ENCODE data around the gene PIAS2.
"Not testable (repeated sequence)": the region's sequence is repeated elsewhere in the genome, so short reads cannot be mapped to it uniquely, and the experiment has no call there.

PIAS2 gene

DNA sequence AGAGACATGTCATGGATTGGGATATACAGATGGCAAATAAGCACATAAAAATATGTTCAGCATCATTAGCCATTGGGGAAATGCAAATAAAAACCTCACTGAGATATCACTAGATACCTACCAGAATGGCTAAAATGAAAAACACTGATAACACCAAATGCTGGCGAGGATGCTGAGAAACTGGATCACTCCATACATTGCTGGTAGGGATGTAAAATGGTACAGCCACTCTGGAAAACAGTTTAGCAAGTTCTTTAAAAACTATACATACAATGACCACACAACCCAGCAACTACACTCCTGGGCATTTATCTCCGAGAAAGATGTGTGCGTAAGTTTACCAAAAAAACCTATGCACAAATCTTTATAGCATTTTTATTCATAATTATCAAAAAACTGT lies 13.9 kb downstream of the PIAS2 start:
- DNase-seq, result no peak

DNA sequence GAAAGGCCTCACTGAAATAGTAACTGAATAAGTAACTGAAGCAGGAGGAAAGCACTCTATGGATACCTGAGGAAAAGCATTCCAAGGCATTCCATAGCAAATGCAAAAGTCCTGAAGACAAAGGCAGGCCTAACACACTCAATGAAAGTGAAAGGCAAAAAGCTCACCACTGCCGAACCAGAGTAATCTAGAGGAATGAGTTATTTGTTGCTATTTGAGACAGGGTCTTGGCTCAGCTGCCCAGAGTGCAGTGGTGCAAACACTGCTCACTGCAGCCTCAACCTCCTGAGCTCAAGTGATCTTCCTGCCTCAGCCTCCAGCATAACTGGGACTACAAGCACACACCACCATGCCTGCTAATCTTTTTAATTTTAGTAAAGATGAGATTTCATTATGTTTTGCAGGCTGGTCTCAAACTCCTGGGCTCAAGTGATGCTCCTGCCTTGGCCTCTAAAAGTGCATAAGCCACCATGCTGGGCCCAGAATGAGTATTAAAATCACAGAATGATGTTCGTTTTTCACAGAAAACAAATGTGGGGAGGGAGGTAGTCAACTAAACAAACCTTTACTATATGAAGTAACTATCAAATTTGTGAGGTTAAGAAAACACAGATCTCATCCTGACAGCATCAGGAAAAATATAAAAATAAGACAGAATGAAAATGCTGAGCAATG lies 17.9 kb downstream of the PIAS2 start:
- no peak for DNase-seq

DNA sequence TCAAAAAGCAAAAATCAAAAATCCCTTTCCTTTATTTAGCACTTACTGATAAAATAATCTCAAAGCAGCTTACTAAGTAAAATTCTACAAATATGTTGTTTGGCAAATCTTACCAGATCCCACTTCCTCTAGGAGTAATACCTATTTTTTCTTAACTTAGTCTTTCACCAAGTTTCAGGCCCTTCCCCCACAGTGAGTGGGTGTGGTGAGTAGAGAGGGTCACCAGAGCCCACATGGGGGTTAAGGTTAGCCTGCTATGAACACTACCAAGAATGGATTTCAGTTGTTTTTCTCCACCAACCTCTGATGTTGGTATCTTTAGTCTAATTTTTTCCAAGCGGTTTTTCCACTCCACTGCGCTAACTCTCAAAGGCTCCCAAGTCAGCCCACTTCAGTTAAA lies 23.2 kb downstream of the PIAS2 start:
- no peak for DNase-seq

DNA sequence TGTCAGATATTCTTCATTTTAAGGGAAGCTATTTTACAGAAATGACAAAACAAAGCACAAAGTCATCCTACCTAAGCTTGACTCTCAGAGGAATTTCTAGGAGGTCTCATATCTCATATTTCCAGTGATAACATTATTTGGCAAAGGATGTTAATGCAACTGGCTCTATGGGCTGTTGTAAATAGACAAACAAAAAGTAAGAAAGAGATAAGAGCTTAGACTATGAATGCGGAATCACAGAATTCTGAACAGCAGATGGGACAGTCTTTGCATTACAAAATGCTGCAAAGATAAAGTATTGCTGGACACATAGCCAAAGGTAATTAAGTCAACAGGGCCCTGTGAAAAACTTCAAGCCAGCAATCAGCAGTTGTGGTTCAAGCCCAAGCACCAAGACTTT lies 23.9 kb downstream of the PIAS2 start:
- no peak for DNase-seq

DNA sequence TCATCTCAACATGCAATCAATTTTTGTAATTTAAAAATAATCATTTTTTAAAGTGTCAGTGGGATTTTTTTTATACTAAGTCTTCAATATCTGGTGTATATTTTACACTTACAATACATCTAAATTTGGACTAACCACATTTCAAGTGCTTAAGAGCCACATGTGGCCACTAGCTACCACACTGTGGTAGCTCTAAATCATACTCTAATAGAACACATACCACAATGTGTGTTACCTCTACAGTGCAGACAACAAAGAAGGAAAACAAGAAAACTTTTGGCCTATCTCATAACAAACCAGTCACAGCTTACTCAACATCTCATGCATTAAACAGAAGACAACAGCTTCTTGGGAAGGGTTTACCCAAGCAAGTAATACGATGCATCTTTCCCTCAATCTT lies 24.5 kb downstream of the PIAS2 start:
- no peak for DNase-seq

DNA sequence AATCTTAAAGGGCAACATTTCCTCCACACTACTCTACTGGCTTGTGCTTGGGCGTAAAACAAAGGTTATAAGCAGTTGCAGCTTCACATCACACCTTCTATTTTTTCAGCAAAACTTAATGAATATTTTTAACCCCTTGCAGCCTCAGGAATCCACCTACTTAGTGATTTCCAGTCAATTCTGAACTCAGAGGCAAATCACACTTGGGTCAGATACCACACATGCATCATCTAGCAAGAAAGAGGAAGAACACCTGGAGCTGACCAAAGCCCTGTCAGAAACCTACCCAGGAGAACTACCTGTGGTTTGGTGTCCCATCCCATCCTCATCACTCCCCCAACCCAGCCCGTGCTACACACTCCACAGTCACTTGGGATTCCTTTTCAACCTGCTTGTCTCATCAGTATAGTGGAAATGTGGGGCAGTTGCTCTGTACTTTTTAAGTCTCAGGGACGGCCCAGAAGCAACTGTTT lies 25.5 kb downstream of the PIAS2 start:
- no peak for DNase-seq

DNA sequence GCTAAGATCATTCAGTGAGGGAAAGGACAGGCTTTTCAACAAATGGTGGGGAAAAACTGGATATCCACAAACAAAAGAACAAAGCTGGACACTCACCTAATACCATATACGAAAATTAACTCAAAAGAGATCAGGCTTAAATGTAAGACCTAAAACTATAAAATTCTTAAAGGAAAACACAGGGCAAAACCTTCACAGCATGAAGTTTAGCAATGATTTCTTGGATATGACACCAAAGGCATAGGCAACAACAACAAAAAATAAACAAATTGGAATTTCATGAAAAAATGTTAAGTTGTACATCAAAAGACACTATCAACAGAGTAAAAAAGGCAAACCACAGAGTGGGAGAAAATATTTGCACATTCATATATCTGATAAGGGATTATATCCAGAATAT lies 28.3 kb downstream of the PIAS2 start:
- no peak for DNase-seq

DNA sequence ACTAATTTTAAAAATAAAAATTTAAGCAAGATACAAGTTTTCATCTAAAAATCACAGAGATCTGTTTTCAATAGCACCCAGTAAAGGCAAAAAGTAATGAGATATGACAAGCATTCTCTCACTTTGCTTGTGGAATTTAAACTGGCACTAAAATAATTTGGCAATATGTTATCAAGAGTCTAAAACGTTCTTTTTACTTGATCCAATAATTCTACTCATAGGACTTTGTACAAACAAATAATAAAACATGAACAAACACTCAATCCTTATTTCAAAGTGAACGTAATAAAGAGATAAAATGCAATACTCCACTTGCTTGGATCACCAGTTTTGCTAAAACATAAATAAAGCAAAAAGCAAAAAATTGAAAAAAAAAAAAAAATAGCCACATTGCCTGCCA lies 30.4 kb downstream of the PIAS2 start:
- DNase-seq, result no peak

DNA sequence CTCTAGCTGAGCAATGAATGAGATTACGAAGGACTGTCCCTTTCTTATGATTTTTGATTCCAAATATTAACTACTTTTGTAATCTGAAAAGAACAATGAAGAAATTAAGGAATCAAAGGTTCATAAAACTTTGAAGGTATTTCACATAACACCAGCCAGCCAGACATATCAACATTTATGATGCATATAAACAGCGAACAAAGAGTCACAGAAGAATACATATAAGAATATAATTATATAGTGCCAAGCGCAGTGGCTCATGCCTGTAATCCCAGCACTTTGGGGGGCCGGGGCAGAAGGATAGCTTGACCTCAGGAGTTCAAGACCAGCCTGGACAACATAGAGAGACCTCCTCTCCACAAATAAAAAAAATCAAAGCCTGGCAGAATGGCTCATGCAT lies 34.1 kb downstream of the PIAS2 start:
- DNase-seq, result no peak

DNA sequence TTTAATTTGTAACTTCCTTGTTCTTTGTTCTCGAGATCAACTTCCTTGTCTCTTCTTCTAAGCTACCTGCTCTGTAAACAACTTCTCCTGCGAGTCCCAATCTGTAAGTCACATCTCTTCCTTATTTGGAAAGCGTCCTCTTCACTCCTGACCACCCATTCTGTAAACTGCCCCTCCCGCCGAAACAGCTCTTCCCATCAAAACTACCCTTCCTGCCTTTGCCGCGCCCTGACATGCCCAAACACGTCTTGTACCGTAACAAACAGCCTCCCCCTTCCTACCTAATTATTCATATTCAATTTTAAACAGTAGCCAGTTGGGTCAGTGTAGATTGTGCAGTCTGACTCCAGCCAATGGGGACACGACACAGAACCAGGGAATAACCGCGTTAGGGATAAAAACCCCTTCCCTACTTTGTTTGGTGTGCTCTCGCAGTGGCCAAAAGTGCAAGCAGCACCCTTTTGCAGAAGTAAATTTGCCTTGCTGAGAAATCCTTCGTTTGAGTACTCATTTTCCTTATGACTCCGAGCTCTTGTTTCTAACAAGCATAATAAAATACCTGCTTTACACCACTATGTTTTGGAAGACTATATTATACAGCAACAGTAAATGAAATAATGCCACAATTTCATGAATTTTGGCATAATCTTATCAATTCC lies 39.8 kb downstream of the PIAS2 start:
- no peak for DNase-seq

DNA sequence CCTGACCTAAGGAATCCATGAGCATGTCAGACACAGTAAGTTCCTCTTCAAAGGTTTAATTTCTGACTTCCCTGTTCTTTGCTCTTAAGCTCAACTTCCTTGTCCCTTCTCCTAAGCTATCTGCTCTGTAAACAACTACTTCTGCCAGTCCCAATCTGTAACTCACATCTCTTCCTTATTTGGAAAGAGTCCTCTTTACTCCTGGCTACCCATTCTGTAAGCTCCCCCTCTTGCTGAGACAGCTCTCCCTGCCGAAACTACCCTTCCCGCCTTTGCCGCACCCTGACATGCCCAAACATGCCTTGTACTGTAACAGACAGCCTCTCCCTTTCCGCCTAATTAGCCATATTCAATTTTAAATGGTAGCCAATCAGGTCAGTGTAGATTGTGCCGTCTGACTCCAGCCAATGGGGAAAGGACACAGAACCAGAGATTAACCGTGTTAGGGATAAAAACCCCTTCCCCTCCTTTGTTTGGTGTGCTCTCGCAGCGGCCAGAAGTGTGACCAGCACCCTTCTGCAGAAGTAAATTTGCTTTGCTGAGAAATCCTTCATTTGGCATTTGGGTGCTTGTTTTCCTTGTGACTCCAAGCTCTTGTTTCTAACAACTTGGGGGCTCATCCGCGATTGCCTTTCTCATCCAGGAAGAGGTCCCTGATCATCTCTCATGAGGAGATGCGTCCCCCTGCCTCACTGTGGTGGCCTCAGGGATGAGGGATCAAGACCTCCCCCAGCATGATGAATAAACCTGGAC lies 49.0 kb downstream of the PIAS2 start:
- no peak for DNase-seq

DNA sequence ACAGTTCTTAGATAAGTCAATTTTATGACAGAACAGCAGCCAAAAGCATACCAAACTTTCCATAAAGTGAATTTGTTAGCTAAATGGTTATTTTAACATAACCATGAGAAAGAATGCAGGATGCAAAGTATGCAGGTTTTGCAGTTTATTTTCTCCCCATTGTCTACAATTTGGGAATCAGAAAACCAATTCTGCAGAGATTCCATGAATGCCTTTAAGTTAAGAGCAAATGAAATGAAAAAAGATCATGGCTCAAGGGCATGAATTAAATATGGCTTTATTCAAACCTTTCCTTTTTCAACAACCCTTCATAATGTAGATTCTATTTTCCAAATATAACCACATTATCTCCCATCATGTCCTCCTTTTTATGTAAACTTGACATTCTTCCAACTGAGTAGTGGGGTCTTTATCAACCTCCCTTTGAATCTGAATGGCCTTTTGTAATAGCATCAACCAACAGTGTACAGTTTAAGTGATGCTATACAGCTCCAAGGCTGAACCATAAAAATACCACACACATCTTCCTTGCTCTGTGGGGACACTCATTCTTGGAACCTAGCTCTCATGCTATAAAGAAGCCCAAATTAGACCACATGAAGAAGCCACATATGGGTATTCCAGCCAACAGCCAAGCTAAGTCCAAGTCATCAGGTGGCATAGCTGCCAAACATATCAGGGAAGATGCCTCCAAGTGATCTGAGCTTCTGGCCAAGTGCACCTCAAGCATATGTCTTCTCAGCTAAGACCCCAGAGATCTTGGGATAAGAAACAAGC lies 49.8 kb downstream of the PIAS2 start:
- no peak for DNase-seq

DNA sequence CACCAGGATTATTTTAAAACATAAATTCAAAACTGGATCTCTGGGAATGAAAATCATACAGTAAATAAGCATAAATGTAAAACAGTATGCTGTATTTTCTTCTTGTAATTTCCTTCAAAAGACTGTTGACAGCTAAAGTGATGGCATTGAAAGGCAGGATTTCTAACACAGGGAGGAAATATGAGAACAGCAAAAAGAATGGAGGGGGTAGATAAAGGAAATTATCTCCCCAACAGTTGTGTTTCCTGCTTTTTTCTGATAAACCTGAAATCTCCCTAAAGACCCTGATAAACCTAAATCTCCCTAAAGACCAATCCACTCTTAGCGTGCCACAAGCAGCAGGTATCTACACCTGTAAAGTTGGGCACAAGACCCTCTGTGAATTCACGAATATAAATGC lies 50.8 kb downstream of the PIAS2 start:
- DNase-seq, result no peak

DNA sequence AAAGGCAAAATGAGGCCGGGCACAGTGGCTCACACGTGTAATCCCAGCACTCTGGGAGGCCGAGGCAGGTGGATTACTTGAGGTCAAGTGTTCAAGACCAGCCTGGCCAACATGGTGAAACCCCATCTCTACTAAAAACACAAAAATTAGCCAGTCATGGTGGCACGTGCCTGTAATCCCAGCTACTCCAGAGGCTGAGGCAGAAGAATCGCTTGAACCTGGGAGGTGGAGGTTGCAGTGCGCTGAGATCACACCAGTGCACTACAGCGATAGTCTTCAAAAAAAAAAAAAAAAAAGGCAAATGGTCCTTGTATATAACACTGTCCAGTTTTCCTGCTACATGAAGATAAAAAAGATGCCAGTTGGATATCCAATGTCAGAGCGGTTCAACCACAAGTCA lies 52.1 kb downstream of the PIAS2 start:
- DNase-seq, result not testable (repeated sequence)

DNA sequence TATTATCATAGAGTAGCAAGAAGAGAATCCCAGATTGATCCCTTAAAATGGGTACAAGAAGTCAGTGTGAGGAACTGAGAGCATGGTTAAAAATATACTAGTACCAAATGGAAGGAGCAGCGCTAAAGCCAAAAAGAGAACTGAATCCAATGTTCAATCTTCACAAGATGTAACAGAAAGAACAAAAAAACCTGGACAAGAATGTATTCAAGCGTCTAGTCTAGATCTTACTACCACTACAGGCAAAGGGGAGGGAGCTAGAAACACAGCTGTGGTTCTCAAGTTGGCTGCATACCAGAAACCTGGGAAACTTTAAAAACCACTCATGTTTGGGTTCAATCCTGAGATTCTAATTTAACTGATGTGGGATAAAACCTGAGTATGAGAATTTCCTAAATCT lies 57.5 kb downstream of the PIAS2 start:
- no peak for DNase-seq

DNA sequence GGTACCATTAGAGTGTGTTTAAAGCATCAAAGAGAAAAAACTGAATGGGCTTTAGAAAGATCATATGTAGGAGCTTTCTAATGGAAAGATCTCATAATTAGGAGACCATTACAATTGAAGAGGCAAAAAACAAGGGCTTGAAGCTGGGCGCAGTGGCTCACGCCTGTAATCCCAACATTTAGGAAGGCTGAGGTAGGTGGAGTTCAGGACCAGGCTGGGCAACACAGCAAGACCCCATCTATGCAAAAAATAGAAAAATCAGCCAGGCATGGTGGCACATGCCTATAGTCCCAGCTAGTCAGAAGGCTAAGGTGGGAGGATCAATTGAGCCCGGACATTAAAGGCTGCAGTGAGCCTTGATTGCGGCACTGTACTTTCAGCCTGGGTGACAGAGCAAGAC lies 59.0 kb downstream of the PIAS2 start:
- DNase-seq, result no peak

DNA sequence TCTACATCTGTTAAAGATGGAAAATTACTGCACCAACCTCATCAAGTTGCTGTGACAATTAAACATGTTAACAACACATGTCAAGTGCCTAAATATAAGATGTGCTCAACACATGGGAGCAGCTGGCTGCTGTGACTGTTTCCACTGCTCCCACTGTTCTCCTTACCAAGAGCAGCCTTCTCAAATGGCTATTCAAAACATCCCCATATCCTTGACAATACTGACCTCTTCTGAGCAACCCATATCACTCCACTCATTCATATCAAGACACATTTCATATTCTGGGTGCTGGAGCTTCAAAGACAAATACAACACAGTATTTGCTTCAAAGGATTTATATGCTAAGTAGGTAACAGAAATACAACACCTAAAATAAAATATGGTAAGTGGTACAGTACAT lies 60.3 kb downstream of the PIAS2 start:
- no peak for DNase-seq

DNA sequence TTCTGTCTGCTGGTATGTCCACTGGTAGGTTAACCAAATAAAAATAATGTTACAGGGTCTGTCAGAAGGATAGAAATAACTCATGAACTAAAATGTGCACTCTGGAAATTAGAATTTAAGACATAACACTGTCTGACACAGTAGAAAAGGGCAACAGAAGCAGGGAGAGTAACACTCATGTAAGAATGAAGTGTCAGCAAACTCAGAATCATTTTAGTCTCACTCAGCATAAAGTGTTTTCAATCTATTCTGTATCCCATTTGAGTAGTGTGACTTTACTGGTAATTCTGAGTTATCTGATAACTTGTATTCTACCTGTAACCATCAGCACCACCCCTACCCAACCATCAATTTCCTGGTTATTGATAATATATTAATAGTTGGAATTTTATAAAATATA lies 68.3 kb downstream of the PIAS2 start:
- no peak for DNase-seq

DNA sequence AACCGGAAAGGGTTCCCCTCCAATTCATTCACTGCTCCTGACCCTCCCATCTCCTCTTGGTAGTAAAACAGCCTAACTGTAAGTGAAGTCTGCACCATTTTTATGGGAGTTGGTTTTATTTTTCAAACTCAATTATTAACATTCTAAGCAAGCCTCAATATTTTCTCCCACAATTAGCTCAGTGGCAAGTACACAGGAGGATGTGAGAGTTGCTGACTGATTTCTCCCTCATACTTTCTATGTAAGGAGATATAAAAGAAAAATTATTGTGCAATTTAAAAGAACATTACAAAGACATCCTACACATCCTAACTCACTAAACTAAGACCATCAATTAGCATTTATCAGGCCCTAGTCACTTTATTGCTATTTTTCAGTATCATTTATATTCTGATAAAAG lies 73.9 kb downstream of the PIAS2 start:
- no peak for DNase-seq

DNA sequence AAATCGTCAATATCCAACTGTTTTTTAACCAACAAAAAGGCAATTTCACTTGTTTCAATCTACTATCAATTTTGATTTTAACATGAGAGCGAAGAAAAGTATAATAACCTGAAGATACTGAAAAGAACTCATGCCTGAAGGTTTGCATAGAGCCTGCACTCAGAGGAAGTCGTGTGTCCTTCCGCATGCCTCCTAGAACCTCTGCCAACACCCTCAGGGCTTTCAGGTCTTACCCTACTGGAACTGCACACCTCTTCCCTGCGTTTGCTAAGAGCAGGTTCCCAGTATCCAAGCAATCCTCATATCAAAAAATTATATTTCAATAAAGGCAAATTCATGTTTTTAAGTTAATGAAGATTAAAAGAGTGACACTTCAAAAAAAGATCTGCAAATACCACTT lies 74.7 kb downstream of the PIAS2 start:
- DNase-seq, result no peak

DNA sequence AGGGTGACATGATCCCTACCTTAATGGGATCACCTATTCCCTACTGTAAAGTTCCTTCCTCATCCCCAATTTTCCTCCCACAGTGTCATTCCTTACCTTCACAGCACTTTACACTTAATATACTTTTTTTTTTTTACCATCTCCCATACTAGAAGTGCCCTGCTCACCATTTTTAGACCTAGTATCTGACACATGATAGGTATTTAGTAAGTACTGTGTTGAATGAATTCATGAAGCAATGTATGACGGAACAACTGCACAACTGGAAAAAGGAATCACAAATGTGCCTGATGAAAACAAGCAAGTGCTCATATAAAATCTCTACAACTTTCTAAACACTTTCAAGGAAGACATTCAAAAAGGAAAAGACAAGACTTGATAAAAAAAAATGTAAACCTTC lies 83.4 kb downstream of the PIAS2 start:
- DNase-seq, result no peak

DNA sequence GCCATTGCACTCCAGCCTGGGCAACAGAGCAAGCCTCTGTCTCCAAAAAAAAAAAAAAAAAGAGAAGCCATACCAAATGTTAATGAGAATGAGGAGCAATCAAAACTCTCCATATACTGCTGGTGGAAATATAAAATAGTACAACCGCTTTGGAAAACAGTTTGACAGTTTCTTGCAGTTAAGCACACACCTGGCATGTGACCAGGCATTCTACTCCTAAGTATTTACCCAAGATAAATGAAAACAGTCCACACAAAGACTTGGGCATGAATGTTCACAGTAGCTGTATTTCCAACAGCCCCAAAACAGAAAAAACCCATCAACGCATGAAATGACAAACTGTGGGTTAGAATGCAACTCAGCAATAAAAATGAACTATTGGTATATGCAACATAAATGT lies 84.5 kb downstream of the PIAS2 start:
- no peak for DNase-seq

DNA sequence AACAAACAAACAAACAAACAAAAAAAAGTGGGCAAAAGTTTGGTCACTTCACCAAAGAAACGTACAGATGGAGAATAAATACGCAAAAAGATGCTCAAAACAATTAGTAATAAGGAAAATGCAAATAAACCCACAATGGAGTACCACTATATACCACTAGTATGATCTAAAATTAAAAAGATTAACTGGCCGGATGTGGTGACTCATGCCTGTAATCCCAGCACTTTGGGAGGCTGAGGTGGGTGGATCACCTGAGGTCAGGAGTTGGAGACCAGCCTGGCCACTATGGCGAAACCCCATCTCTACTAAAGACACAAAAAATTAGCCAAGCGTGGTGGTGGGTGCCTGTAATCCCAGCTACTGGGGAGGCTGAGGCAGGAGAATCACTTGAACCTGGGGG lies 84.9 kb downstream of the PIAS2 start:
- DNase-seq, result not testable (repeated sequence)
